Measurements from ENCODE around the gene DAO.
"Not testable (repeated sequence)": the region's sequence is repeated elsewhere in the genome, so short reads cannot be mapped to it uniquely, and the experiment has no call there.

Gene DAO

DNA sequence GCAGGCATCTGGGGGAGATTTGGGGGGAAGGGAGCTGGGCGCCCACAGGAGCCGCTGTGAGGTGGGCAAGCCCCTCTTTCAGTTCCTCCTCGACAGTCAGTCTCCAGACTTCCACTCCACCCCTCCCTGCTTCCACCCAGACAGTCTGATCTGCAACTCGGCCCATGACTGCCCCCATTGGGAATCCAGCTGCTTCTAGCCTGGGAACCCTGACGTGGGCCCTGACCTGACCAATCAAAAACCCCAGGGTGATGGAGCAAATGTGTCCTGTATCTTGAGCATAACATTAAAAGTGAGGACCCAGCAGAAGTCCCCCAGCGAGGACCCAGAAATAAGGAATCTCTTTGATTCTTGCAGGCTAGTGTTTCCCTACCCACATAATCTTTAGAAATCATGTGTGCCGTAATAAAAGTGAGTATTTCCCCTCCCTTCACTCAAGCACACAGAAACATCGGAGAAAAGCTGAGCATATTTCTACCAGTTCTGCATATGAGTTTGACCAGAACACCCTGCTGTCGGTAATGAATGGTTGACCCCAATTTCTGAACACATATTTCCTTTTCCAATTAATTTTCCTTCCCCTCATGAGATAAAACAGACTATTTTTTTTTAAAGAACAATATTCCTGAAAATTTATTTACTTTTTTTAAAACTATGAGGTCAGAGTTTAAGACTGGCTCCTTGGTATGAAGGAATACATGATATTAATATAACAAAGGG, 28.9 kb upstream of the DAO start:
- DNase-seq = no peak

- DNase-seq = no peak
These were observed 27.1 kb upstream of the DAO start for GRCh38 chr12:108852674-108853309.

- DNase-seq = no peak
These were observed 26.5 kb upstream of the DAO start for GRCh38 chr12:108853426-108853825.

- DNase-seq = no peak
These were observed 25.9 kb upstream of the DAO start for GRCh38 chr12:108853981-108854446.

DNA sequence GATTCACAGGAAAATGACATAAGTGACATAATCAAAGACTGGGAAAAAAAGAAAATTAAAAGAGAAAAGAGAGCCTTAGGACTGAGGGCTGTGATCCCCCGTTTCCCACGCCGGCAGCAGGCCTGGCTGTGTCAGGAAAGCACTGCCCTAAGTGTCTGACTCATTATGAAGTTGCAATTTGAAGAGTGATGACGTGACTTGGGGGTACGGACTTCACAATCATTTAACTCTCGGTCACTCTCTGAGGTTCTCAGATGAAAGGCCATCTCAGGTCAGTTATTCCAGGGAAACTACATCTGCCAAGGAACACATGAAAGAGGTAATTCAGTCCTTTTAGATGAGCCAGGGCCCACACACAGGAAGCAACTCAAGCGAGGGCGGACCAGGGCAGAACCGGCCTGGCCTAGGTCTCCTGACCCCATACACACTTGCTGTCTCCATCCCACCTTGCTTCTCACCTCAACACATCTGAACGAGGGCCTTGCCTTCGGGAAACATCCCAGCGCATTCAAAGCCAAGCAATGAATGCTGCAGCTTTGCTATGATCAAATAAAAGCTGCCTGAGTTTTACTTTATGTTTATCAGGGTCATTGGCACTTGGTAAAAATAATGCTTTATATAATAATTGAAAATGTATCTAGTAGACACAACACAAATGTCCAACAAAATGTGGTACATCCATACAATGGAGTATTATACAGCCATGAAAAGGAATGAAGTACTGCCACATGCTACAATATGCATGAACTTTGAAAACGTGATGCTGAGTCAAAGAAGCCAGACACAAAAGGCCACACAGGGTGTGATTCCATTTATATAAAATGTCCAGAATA, 25.2 kb upstream of the DAO start:
- no peak for DNase-seq

GRCh38 chr12:108855284-108856169, 24.4 kb upstream of the DAO start:
- no peak for DNase-seq

DNA sequence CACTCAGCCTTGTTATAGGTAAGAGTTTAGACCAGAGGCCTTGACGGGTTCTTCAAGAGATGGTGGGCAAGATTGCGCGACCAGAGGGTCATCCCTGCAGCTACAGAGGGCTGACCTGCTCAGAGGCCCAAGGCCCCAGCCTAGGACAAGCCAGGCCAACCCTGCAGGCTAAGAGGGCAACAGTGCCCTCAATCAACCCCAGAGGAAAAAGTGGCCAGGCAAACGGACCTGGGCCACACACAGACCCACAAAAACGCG, 23.8 kb upstream of the DAO start:
- DNase-seq = no peak

GRCh38 chr12:108856428-108857157, 23.3 kb upstream of the DAO start:
- peak; percentile 61 for DNase-seq

DNA sequence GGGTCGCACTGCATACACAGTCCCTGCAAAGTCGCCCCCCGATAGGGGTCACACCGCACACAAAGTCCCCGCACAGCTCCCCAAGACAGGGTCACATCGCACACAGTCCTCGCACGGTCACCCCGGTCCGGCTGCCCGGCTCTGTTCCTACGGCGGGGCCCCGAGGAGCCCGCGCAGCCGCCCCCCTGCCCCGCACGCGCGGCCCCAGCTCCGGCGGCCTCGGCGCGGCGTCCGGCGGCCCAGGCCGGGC, 22.8 kb upstream of the DAO start:
- no peak for DNase-seq

DNA sequence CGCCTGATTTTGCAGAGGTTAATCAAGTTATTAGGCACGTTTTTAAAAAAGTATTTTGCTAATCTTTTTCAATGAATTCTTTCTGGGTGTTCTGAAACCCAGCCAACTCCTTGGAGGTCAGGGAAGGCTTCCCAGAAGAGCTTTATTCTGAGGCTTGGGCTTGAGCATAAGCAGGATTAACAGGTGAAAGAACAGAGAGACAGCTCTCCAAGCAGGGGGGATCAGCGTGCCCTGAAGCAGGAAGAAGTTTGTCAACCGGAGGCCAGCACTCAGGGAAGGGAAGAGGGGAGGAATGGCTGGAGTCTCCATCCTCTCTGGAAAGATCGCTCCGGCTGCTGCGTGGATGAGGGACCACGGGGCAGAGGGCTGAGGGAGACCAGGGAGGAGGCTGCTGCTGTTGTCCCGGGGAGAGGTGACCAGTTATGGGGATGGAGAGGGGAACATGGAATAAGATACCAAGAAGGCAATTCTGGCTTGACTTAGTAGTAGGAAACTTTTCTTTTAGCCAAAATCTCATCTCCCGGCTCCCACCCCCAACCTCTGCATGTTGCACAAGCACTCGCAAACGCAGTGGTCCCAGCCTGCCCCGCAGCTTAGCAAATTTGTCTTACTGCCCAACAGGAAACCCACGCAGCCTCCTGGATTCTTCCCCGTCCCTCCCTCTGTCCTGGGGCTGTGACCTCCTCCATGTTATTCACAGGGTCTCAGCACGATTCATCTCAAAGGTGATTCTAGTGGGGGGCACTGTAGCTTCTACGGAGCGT, 21.4 kb upstream of the DAO start:
- DNase-seq = no peak

DNA sequence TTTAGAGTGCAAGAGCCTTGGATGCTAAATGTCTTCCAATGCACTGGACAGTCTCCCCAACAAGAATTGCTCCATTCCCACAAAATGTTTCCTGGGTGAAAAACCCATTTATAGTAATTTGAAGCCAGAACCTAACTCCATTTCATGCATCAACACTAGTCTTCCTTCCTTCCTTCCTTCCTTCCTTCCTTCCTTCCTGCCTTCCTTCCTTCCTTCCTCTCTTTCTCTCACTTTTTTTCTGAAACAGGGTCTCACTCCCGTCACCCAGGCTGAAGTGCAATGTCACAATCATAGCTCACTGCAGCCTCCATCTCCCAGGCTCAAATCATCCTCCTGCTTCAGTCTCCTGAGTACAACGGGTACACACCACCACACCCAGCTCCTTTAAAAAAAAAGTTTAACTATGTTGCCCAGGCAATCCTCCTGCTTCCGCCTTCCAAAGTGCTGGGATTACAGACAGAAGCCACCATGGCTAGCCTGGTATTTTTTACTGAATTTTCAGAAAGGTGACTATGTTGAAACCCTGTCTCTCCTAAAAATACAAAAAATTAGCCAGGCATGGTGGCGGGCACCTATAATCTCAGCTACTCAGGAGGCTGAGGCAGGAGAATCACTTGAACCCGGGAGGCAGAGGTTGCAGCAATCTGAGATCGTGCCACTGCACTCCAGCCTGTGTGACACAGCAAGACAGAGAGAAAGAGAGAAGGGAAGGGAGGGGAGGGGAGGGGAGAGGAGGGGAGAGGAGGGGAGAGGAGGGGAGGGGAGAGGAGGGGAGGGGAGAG, 20.6 kb upstream of the DAO start:
- not testable (repeated sequence) for DNase-seq

- no peak for DNase-seq
These were observed 20.0 kb upstream of the DAO start for GRCh38 chr12:108859923-108860291.

DNA sequence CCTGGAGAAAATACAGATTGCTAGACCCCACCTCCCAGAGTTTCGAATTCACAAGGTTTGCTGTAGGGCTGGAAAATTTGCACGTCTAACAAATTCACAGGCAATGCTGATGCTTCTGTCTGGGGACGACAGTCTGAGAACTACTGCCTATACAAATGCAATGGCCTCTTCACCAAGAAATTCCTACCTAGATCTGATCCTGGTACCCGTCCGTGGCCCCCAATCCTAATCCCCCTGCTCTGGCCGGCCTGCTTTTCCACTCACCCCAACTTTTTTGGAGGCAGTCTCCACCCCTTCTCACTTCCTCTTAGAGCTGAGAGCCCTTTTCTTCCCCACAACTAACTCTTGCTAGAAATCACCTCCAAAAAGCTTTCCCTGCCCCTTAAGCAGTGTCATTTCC, 19.4 kb upstream of the DAO start:
- no peak for DNase-seq

DNA sequence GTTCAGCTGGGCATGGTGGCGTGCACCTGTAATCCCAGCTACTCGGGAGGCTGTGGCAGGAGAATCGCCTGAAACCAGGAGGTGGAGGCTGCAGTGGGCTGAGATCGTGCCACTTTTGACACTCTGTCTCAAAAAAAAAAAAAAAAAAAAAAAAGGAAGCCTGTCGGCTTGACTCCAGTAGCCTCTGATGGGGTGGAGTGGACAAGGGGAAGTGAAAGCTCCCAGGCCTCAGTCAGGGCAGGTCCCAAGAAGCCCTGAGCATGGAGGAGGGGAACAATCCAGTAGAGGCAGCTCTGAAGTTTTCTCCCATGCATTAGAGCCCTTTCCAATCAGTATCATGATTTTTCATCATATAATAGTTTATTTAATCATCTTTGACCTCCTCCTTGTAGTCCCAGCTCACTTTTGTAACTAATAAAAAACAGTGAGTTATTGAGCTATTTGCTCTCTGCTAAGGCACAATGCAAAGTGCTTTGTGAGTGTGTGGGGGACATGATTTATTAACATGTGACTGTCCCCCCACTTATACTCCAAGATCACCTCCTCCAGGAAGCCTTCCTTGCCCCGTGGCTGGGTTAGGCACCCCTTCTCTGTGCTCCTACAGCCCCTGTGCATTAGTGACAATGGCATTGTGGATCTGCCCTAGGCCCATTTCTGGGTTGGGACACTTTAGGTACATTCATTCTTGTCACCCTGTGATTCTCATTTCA, 17.9 kb upstream of the DAO start:
- no peak for DNase-seq

GRCh38 chr12:108862588-108862959, 17.3 kb upstream of the DAO start:
- no peak for DNase-seq

DNA sequence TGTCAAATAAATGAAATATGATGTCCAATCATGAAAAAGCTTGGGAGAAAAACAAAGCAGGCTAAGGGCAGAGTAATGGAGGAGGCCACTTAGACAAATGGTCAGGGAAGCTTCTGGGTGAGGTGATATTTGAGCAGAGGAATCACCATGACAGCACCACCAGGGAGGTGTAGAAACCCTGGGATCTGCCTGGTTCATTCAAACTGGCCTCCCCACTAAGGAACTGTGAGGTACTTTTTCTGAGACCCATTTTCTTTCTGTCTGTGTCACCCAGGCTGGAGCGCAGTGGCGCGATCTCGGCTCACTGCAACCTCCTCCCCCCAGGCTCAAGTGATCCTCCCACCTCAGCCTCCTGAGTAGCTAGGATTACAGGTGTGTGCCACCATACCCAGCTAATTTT, 14.7 kb upstream of the DAO start:
- no peak for DNase-seq

GRCh38 chr12:108866083-108866482, 13.8 kb upstream of the DAO start:
- not testable (repeated sequence) for DNase-seq

DNA sequence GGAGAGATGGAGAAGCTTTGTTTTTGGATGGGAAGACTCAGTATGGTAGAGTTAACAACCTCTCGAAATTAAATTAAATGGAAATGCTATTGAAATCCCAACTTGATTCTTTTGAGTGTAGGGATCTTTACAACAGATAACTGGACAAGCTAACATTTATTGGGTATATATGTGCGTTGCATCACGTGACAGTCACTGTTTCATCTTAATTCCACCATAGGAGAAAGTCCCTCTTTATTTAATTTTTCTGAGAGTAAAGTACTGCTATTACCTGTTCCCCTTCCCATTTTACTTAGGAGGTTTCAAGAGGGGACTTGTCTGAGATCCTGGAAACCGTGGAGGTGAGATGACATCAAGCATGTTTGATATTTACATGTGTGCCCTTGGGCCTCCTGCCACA, 11.1 kb upstream of the DAO start:
- no peak for DNase-seq

- no peak for DNase-seq
These were observed 4.6 kb upstream of the DAO start for GRCh38 chr12:108875280-108875679.

DNA sequence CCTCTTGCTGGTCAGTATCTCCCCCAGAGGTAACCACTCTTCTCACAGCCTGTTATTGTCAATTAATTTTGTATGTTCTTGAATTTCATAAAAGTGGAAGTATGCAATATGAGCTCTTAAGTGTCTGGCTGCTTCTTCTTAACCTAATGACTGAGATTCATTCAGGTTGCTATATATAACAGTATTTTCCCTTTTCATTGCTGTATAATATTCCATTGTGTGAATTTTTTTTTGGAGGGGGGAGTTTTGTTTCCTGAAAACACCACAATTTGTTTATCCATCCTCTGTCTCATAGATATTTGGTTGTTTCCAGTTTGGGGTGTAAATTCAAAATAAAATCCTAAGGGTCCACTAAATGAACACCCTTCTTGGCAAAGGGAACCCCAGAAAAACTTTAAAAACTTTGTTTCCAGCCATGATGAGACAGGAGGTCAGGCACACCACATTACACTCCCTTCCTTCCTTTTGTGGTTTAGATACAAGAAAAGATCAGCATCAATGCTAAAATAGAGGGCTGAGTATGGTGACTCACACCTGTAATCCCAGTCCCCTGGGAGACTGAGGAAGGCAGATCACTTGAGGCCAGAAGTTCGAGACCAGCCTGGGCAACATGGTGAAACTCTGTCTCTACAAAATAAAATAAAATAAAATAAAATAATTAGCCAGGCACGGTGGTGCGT, 4.1 kb upstream of the DAO start:
- no peak for DNase-seq
